Activated gamma-delta T cell treated with anti-CD3 and anti-CD28 coated beads, Interleukin-2, amount 50 U/mL, for 16 hours (primary cell): ENCODE results near the gene KCNJ18.
"Not testable (repeated sequence)": the region's sequence is repeated elsewhere in the genome, so short reads cannot be mapped to it uniquely, and the experiment has no call there.

Experiments
- DNase-seq: peaks from one replicate; pipeline ENCODE4 v3.0.0-alpha.2; 2020; ENCODE audit warnings: low read depth

KCNJ18 gene

DNA sequence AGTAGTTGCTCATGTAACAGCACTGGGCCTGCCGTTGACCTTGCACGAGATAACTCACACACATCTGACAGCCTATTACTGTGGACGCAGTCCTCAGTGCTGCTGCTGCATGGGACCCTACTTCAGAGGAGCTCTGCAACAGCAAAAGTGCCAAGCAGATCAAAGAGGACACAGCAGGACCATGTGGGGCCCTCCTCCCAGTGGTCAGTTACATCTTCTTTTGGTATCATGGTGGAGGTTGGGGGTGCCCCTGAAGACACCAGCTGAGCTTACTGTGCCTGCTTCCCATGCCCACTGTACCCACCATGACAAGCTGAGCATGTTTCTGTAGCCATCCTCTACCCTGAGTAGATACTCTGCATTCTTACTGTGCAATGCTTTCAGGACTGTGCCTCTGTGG is 41.6 kb downstream of the KCNJ18 start:
- DNase-seq: not testable (repeated sequence)

DNA sequence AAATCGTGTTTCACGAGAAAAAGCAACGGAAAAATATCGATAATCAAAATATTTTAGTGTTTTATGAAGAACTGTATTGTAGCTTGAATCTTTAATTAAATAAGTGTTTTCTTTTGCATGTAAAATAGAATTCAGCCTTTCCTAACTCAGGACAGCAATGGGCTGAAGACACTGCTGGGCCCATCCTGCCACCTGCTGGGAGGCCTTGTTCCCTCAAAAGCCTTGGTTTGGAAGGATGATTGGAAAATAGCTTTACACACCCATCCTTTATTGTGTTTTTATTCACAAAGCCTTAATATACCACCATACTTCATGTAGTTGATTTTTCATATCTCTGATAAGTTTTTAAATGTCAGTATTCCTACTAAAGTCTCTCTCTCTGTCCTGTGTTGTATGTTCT is 43.5 kb downstream of the KCNJ18 start:
- DNase-seq: not testable (repeated sequence)

DNA sequence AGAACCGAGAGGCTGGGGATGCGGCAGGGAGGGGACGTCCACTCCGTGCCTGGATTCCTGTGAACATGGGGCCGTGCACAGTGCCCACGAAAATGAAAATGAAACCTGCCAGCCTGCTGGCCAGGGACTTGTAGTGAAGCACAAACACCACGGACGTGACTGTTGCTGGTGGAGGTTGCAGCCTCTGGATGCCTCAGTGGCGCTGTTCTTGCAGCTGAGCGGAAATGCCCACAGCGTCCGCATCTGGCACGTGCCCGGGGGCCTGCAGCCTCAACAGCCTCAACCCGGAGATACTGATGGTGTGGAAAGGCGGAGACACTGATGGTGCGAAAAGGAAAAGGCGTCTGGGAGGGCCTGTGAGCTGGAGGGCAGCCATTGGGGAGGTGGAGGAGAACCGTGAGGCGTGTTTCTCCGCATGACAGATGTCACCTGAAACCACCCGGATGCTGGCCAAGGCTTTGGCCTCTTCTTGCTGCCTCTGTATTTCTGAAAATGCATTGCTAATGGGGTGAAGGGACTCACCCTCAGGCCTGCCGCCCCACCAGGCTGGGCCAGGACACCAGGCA is 44.8 kb downstream of the KCNJ18 start:
- not testable (repeated sequence) for DNase-seq

DNA sequence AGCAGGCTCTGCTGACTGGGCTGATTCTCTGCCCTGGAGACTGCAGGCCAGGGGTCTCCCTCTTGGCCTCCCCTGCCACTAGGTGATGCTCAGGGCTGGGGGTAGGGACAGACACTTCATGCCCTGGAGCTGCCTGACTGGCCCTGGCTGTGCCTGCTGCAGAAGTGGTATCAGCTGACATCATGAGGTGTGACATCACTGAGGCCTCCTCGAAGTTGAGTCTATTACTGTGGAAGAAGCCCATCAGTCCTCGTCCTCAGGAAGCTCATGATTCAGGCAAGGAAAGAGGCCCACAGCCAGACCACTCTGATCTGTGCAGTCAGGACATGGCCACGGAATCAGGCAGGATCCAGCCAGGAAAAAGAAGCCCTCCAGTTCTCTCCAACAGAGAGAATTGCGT is 45.9 kb downstream of the KCNJ18 start:
- not testable (repeated sequence) for DNase-seq

DNA sequence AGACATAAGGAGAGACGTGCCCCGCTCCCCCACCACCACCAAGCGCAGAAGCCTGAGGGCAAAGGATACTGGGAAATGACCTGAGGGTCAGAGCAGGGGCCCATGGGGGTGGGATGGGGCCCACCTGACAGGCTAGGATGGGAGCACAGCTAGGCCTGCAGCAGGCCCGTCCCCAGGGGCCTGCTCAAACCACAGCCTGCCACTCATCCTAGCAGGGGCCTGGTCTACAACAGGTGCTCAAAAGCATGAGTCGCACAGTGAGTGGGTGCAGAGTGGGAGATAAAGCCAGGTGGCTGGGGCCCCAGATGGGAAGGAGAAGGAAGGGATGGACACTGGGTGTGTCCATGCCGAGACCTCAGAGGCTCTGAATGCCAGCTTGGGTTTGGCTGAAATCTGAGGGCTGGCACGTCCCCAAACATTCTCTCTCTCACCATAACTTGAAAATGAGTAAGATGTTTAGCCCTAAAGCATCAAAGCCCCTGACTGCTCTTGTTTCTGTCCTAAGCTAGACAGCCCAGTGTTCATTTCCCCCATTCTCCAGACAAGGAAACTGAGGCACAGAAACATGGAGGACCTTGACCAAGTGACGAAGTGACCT is 46.7 kb downstream of the KCNJ18 start:
- DNase-seq: not testable (repeated sequence)

DNA sequence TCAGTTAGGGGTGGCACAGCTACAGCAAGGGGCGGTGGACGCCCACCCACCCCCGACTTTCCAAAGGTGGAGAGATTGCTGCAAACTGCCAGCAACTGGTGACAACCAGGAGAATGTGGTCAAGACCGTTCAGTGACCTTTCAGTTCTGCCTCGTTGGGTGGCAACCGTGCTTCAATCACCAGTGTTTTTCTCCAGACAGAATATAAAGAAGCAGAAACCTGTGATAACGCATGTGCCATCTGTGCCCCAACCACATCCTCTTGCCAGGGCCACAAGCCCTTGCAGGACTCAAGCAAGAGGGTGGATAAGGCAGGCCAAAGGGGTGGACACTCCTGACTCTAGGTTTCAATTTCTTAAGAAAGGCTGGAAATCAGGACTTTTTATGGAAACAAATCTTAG is 47.2 kb downstream of the KCNJ18 start:
- DNase-seq: not testable (repeated sequence)

DNA sequence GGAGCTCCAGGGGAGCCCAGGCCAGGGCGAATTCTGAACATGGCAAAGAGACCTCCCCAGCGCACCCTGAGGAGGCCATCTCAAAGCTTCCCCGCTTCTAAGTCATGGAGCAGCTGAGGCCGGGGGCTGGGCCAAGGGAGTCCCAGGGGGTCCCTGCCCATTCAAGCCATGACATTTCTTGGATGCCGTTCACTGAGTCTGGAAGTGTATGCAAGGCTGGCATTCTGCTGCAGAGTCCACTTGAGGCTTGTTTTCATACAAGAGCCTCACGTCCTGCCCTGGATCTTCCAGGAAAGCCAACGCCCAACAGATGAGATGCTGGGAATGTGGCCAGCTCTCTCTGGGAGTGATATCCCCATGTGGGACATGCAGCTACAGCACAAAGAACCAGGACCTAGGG is 48.5 kb downstream of the KCNJ18 start:
- not testable (repeated sequence) for DNase-seq

DNA sequence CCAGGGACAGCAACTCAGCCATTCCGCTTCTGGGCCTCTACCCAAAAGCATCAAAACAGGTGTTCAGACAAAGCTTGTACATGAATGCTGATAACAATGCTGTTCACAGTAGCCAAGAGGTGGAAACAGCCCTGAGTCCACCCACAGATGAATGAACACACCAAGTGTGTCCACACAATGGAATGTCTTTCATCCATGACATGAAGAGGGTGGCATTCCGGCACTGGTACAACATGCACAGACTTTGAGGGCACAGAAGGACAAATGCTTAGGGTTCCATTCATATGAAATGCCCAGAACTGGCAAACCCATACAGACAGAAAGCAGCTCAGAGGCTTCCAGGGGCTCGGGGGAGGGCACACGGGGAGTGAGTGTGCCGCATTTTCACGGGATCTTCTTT is 49.2 kb downstream of the KCNJ18 start:
- not testable (repeated sequence) for DNase-seq

DNA sequence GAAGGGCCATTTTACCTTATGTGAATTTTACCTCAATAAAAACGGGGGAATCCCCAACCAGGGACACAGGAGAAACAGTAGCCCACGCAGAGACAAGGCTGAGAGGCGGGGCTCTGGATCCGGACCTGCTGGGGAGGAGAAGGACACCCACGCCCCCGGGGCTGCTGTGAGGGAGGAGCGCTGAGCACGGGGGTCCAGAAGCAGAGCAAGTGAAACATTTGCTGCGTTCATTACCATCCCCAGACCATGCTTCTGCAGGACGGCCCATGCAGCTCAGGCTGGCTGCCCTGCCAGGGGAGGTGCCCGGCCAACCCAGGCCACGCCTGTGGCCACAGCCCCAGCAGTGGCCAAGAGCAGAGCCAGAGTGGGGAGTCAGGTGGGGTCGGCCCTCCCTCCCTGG is 50.0 kb downstream of the KCNJ18 start:
- DNase-seq: no peak

DNA sequence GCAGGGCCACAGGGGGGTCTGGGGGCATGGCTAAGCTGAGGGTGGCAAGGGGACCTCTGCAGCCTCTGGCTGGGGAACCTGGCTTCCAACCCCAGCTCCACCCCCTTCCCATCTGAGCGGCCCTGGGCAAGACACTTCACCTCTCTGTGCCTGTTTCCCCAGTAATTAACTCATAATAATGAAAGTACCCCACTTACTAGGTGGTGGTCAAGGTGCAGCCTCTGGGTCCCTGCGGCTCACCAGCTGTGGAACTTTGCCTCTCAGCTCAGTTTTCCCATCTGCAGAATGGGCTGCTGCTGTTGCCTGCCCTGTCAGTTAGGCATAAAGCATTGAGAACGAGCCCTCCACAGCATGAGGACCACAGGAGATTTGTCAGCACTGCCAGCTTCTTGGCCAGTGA is 51.8 kb downstream of the KCNJ18 start:
- DNase-seq: not testable (repeated sequence)

DNA sequence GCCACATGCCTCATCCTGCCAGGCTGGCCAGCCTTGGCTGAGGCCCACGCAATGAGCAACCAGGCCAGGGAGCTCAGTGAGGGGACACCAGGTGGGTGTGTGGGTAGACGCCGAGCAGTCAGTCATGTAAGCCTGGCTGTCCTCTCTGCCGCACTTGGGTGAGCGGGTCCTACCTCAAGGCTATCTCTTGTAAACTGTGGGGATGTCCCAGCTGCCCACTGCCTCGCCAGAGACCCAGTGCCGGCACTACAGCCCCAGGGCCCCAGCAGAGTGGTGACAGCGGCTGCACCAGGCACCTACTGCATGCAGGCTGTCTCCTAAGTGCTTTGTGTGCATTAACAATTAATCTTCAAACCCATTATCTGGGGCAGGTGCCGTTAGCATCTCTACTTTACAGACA is 52.3 kb downstream of the KCNJ18 start:
- DNase-seq: not testable (repeated sequence)

DNA sequence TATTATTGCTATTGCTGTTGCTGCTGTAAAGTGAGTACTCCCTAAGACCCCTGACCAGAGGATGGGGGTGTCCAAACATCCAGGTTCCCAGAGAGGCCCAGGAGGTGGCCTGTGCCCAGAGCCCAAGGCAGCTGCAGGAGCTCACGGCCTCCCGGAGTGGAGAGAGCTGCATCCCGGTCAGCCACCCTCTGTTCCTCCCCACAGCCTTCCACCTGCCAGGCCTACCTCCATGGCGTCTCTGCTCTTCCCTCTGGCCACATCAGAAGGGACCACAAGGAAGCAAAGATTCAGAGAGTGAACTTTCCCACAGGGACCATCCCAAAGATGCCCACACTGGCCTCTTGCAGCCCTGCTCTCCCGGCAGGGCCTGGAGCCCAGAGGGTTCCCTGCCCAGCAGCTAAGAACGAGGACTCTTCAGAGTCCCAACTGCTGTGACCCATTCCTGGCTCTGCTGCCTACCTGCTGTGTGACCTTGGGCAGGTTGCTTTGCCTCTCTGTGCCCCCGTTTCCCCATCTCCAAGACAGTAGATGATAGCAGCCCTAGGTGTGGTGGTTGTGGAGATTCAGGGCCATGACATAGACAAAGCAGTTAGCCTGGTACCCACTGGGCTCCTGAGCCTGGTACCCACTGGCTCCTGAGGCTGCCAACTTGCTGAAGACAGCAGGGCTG is 53.2 kb downstream of the KCNJ18 start:
- DNase-seq: not testable (repeated sequence)

DNA sequence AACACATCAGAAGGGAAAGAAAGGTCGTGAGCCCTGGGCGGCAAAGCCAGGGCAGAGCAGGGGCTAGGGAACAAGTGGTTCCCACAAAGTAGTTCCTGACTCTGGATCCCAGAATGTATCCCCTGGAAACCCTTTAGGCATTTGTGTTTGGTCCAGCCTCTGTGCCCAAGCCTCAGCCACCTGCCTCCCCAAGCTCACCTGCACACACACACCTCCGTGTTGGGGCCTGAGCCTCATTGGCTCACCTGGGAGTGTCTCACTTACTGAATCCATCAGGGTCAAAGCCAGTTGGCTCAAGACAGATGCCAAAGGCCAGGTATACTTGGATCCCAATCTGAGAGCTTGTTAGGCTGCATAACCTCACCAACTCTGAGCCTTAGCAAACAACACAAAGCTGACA is 54.1 kb downstream of the KCNJ18 start:
- DNase-seq: not testable (repeated sequence)

DNA sequence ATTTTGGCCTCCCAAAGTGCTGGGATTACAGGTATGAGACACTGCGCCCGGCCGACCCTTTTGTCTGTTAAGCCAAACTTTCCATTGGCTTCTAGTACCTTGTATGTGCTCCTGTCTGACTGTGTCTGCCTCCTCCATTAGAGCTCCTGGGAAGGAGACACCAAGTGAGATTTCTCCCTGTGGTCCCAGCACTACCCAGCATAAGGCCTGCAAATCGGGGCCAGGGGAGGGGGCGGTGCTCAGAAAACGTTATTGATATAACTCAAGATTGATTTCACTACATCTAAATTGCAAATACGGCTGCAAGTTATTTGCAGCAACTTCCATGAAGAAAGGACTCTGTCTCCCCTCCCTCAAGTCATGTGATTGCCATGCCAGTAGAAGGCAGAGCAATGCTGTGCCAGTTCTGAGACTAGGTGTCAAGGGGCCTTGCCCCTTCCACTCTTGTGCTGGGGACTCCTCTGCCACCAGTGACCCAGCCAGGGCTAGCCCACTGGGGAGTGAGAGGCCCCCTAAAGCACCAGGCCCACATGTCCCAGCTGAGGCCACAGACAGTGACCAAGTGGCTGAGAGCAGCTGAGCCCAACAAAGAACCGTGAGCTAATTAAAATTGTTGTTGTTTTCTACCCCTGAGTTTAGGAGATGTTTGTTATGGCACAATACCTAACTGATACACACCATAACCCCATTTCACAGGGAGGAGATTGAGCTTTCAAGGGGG is 55.0 kb downstream of the KCNJ18 start:
- DNase-seq: not testable (repeated sequence)

DNA sequence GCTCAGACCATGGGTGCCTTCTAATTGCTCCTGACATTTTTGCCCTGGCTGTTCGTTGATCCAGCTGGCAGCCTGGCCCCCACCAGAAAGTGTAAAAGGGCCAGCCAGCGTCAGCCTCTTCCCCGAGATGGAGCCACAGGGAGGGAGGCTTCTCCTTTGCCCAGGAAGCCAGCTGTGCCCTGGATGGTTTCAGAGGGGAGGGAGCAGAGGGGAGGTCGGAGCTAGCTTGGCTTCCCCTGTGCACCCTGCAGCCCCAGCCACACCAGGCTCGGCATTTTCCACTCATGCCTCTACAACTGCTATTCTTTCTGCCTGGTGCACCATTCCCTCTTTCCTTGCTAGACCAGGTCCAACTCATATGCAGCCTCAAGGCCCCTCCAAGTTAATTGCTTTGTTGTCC is 56.4 kb downstream of the KCNJ18 start:
- not testable (repeated sequence) for DNase-seq

DNA sequence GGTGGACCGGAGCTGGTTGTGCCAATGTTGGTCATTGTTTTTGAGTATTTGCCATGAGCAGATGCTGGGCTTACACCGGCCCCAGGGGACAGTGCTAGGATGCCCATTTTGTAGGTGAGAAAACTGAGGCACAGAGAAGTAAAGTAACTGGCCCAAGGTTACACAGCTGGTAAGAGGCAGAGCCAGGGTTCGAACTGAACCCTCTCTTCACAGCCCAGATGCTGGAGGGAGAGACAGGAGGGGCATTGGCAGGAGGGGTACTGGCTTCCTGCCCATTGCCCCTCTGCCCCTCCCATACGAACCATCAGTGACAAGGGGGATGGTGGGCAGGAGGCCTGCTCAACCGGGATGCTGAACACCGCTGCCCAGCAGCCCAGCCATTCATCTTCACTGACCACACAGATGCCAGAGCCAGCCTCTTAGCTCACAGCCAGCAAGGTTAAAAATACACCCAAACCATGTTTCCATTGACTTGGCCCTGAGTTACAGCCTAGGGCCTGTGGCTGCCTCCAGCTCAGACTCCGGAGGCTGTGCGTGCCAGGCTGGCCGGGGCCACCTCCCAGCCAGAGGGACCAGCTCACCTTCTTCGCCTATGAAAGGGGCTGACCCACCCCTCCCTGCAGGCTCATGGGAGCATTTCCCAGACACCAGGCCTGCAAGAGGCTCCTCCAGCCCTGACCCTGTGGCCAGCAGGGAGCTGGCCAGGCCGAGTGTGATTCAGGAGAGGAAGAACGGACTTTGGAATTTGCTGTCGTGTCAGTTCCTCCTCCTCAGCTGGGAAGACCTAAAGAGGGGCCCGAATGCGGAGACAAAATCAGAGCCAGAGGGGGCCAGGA is 57.6 kb downstream of the KCNJ18 start:
- not testable (repeated sequence) for DNase-seq

DNA sequence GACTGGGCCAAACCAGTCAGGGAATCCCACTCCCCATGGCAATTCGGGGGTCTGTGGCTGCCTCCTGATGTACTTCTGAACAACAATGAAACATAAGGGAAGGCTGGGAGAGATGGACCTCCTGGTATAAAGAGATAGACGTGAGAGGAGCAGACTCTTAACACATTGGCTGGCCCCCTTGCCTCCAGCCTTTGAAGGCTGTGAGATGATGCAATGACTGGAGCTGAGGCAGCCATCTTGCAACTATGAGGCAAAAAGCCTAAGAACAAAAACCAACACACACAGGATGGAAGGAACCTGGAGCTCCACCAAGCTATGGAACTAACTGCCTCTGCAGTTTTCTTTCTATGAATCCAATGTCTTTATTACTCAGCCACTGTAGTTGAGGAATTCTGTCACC is 58.8 kb downstream of the KCNJ18 start:
- not testable (repeated sequence) for DNase-seq
